ENCODE measurements around the gene DPCD. TPM values are rescaled to one million over a fixed set of nuclear protein-coding genes. Genes with fewer than 3 reads are reported as not detected.

Gene DPCD
- polyA plus RNA-seq, 1 donor = 14.1 TPM

Other genes starting within 250 kb of the DPCD start
- 24.9 TPM for gene BTRC, start 234.2 kb upstream of the DPCD start, polyA plus RNA-seq (ENCODE audit: insufficient read length)
- 30.9 TPM for gene POLL, start 64 bp upstream of the DPCD start, polyA plus RNA-seq (ENCODE audit: insufficient read length)
- 48.3 TPM for gene FBXW4, start 106.8 kb downstream of the DPCD start, polyA plus RNA-seq (ENCODE audit: insufficient read length)
- 0.34 TPM for gene FGF8, start 187.8 kb downstream of the DPCD start, polyA plus RNA-seq (ENCODE audit: insufficient read length)
- 54.4 TPM for gene NPM3, start 195.1 kb downstream of the DPCD start, polyA plus RNA-seq (ENCODE audit: insufficient read length)
- 101 TPM for gene OGA, start 230.1 kb downstream of the DPCD start, polyA plus RNA-seq (ENCODE audit: insufficient read length)